ENCODE results near the gene CABS1.

CABS1 gene

DNA sequence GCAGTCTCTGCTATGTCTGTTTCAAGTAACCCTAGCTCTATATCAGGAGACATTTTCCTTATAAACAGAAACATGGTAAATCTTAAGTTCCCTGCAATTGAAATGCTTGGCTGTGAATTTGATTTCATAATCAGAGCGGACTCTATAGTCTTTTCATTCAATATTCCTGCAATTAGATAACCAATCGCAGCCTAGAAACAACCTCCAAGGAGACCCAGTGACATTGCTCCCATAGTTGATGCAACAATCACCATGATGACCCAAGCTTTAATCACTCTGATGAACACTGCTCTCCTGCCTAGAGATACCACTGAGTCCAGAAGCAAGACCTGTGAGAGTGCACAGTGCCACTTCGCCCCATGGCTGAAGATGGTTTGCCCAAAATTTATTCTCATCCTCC lies at the start of gene CABS1:
Gene CABS1 (plus strand): TSS at position 301 of the 400 bp plus-strand sequence. CDS start 59 bp downstream, at position 360.
- no peak for DNase-seq

- DNase-seq, result no peak
Observed at GRCh38 chr4:70288651-70289050, 46.1 kb upstream of the CABS1 start.

DNA sequence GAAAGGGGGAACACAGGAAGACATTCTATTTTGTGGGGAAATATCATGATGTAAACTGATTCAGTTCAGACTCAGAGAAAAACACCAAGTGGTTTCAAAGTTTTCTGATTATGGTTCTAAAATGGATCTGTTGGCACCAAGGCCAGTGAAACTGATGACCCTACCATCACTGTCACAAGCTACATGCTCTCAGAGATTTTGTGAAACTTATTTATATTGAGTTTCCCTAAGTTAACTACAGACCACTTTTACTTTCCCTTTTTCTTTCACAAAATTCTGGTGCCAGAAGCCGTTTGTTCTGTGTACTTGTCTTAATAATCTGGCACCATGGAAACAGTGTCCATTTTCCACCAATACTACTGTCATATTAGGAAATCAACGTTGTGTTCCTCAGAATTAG lies 43.4 kb upstream of the CABS1 start:
- DNase-seq, result no peak

DNA sequence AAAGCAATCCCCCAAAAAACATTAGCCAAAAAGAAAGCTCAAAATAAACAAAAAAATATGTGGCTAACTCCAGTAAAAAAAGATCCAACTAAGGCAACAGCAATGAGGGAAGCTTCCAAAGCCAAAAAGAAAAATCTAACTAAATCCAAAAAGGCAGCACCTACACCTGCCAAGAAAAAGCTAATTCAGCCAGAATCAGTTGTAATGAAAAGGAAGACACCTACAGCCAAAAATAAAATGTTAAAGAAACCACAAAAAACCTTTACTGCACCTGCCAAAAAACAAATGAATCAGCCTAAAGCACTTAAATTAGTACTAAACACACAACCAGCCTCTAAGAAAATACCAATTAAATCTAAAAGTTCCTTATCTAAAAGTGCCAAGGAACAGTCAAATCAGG lies 37.2 kb upstream of the CABS1 start:
- no peak for DNase-seq

DNA sequence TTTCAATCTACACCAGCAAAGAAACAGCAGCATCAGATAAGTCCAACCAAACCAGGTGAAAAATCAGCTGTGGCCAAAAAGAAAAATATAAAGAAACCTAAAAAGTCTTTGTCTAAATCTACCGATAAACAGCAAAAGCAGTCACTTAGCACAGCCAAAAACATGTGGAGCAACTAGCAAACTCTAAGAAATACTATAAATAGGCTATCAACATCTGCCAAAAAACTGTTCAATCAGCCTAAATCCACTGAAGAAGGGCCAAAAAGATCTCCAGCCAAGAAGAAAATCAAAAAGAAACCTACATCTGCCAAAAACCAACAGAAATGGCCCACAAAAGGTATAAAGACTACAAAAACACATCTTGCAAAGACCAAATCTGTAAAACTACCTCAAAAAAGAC lies 36.7 kb upstream of the CABS1 start:
- DNase-seq, result no peak

- DNase-seq, result no peak
Observed at GRCh38 chr4:70299643-70300042, 35.1 kb upstream of the CABS1 start.

DNA sequence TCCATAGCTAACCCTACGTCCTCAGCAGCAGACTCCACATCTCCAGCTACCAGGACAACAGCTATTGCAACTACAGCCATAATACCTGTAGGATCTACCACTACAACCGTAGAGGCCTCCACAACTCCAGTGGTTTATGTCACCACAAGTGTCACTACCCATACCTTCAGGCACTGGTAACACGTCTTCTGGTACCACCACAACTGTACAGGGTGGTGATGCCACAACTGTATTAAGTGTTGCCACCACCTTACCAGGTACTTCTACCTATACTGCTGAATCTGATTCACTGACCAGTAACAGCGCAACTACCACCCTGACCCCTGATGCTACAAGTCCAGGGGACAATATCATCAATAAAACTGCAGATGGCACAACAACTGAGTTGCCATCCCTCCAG lies 34.6 kb upstream of the CABS1 start:
- no peak for DNase-seq

DNA sequence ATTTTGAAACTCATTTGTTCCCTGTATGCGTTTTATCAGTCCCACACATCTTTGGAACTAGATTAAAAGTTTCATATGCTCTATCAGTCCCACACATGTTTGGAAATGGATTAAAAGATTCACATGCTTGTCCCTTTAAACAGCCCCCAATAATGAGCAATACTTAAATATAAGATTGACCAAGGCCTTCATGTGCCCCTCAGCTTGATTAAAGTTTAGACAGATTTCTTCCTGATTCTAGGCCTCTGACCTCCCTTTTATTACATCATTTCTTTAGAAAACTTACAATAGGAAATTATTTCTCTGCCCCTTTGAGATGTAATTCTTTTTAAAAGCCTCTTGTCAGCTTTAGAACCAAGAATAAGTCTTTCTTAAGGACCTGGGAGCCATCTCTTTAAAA lies 31.7 kb upstream of the CABS1 start:
- no peak for DNase-seq

- DNase-seq, result no peak
Observed at GRCh38 chr4:70305601-70306000, 29.2 kb upstream of the CABS1 start.

DNA sequence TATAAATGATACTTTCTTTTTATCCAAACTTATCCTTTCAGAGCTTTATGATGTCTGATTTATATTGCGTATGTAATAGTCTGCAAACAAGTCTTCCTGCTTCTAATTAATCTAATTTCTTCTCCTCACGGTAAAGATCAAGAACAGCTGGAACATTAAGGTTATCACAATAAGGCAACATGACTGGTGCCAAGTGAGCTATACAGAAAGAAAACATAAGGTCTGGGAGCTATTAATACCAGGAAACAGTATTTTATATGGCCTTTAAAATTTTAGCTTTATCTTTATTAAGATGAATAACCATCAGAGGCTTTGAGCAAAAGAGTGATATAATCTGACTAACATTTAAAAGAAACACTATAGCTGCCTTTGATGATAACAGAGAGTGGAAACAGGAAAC lies 28.7 kb upstream of the CABS1 start:
- DNase-seq, result no peak

DNA sequence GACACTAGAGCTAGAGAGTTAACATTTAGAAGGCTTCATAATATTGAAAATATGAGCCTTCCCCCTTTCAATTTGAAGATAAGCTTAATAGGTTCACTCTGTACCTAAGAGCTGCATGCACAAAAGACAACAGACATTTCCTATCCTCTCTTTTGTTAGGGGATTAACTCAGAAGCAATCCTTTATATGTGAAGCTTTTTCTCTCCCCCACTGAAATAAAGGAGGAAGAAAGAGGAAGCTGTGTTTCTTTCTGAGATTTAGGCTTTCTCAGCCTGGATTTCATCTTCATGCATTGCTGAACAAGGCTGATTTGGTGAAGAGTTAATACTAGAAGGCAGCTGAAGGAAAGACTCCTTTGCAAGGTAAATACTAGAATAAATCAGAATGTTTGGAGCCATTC lies 21.0 kb upstream of the CABS1 start:
- DNase-seq, result no peak

- DNase-seq, result no peak
Observed at GRCh38 chr4:70315928-70316327, 18.9 kb upstream of the CABS1 start.

DNA sequence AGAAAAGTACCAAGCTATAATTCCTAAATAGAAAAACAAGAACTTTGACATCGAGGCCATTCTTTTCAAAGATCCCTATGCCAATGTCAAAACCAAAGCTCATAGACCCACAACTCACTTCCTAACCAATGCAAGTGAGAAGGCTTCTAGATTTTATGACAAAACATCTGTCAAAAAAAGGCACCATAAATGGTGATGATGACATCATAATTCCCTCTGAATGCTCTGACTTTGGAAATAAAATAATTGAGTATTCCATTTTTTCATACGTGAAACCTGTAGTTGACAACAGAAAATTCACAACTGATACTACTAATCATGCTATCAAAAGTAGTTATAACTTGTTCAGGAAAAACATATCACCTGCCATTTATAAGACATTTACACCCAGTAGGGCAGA lies 8.7 kb upstream of the CABS1 start:
- DNase-seq, result no peak

- no peak for DNase-seq
Observed at GRCh38 chr4:70336043-70336442, 1.3 kb downstream of the CABS1 start.

GRCh38 chr4:70337886-70338420 lies 3.2 kb downstream of the CABS1 start:
- no peak for DNase-seq

DNA sequence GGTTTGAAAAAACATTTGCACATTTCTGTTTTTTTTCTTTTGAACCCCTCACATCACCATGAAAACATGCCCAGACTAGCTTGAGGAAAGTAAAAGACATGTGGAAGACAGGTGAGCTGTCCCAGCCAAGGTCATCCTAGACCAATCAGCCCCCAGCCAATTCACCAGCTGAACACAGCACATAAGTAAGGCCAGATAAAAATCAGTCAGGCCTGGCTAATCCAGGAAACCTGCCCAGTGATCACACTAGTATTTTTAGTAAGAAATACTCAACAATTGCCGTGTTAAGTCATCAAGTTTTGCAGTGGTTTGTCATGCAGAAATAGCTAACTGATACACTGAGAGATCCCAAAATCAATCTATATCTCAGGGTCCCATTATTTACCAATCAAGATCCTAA lies 21.4 kb downstream of the CABS1 start:
- DNase-seq, result no peak

DNA sequence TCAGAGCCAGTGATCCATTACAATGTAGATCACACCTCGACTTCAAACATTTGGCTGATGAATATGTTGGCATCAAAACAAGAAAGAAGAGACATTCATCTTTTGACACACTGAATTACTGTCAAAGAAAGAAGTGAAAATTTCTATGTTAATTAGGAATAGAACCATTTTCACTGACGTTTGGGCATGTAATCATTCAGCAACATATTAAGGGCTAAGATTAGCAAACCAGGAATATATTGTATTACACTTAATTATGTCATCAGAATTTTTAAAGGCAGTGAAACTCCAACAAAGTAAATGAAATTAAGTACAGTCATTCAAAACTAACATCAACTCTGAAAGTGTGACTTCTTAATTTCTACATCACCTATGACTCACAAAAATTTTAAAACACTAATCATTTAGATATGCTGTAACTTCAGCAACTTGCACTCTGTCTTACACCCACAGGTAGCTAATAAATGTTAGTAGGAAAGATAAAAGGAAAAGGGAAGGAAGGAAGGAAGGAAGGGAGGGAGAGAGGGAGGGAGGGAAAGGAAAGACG lies 24.4 kb downstream of the CABS1 start:
- no peak for DNase-seq

- DNase-seq, result no peak
Observed at GRCh38 chr4:70360460-70360859, 25.7 kb downstream of the CABS1 start, which contains the start of gene SMR3A. SMR3A (plus strand) TSS chr4:70360760; CDS start chr4:70362116, 1,356 bp downstream.

GRCh38 chr4:70364002-70364401 lies 29.2 kb downstream of the CABS1 start:
- no peak for DNase-seq

- DNase-seq, result no peak
Observed at GRCh38 chr4:70365479-70365878, 30.7 kb downstream of the CABS1 start.

DNA sequence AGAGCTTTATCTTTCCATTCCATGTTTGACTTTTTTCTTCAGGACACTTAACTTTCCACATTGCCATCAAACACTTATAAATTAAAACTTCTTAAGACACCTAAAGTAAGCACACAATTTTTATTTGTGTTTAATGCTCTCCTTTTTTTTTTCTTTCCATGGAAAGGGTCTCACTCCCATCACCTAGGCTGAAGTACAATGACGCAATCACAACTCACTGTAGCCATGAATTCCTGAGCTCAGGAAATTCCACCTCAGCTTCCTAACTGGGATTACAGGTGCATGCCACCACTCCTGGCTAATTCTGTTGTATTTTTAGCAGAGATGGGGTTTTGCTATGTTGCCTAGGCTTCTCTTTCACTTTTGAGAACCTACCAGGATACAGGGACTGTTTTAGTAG lies 33.0 kb downstream of the CABS1 start:
- no peak for DNase-seq

GRCh38 chr4:70371987-70372386 lies 37.2 kb downstream of the CABS1 start:
- DNase-seq, result no peak

GRCh38 chr4:70372760-70373159 lies 38.0 kb downstream of the CABS1 start:
- DNase-seq, result no peak

GRCh38 chr4:70380578-70380977 lies 45.8 kb downstream of the CABS1 start:
- no peak for DNase-seq

DNA sequence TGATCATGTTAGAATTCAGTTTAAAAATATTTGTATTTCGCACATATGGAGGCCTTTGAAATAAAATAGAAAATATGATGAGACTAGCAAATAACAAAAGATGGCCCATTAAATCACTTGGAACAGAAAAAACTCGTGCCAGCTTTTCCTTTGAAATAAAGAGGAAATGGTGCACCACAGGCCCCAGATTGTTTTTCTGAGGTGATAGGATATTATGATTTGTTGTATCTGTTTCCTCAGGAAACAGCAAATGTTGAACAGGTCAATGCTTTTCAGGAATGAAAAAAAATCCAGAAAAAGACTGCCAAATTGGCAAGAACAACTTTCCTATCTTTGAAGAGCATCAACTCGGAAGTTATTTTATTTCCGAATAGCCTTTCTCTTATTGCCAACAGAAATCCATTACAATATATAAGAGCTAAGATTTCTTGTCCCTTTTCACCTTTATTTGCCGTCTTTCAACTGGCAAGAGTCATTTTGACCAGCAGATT lies 48.0 kb downstream of the CABS1 start, which contains the start of gene SMR3B:
Gene SMR3B (plus strand): TSS at position 441 of the 491 bp plus-strand sequence. CDS start 1,380 bp downstream, outside the sequence.
- DNase-seq, result no peak

Measured in NCI-H1694 (cell line).